DND-41 (cell line): ENCODE results near the gene MAGI1.

Experiments used
- EZH2 ChIP-seq: IDR thresholded peaks from 3 replicates; pipeline ENCODE4 v1.6.1; 2012; ENCODE audit warnings: borderline replicate concordance, low read depth, mild to moderate bottlenecking, moderate library complexity, low read length, inconsistent platforms; ENCODE audit not compliant: severe bottlenecking
- TF ChIP-seq, protein P1 (sequence below): IDR thresholded peaks from 2 replicates; pipeline ENCODE4 v1.5.1; 2012; ENCODE audit warnings: borderline replicate concordance, low read length, moderate library complexity, mild to moderate bottlenecking; ENCODE audit not compliant: poor library complexity, severe bottlenecking; ENCODE audit errors: extremely low read depth

DNA sequence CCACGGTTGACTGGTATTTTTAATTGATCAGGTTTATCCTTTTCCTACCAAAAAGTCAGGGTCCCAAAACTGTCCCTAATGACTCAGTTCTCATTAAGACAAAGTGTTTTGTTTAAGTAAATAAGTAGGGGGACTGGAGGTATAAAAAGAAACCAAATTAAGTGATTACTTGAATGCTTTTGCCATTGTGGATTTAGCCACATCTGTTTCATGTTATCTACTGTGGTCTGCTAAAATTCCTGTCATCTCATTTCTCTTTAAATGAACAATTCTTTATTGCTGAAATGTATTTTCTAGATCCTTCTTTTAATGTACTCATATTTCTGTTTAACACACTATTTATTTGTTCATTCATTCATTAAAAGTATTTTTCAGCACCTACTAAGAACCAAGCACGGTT is 725.1 kb downstream of the MAGI1 start:
- TF ChIP-seq, protein P1, sequence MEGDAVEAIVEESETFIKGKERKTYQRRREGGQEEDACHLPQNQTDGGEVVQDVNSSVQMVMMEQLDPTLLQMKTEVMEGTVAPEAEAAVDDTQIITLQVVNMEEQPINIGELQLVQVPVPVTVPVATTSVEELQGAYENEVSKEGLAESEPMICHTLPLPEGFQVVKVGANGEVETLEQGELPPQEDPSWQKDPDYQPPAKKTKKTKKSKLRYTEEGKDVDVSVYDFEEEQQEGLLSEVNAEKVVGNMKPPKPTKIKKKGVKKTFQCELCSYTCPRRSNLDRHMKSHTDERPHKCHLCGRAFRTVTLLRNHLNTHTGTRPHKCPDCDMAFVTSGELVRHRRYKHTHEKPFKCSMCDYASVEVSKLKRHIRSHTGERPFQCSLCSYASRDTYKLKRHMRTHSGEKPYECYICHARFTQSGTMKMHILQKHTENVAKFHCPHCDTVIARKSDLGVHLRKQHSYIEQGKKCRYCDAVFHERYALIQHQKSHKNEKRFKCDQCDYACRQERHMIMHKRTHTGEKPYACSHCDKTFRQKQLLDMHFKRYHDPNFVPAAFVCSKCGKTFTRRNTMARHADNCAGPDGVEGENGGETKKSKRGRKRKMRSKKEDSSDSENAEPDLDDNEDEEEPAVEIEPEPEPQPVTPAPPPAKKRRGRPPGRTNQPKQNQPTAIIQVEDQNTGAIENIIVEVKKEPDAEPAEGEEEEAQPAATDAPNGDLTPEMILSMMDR: no peak
- no peak for TF ChIP-seq EZH2
